A549 (cell line): ENCODE data around the gene VIT. TPM values are rescaled to one million over a fixed set of nuclear protein-coding genes. Genes with fewer than 3 reads are reported as not detected.
A peak's percentile ranks its signal among the peaks of the same experiment; 100 is the strongest.

Experiments used
- ATAC-seq, 2 experiments: fragments of 200-7000 bp in 1 of 2; fragments of >200 bp in 1 of 2; cut with Nextera tagmentation in 1 of 2; cut with Tn5 transposase in 1 of 2; 3 replicates each; pipeline versions ENCODE4 v1.8.0 to v1.9.1; 2018 to 2020; ENCODE audit warnings: mild to moderate bottlenecking in 1 of 2, moderate library complexity in 1 of 2
- CTCF ChIA-PET: fragments of 300-600 bp; sonication (Branson Sonifier 250); formaldehyde crosslinking; extraction: SDS; loops from one replicate; lab custom pipeline; 2021; ENCODE audit warnings: antibody characterized with exemption, inconsistent platforms; lab: Yijun Ruan, JAX
- POLR2A ChIA-PET: fragments of 350-600 bp; formaldehyde crosslinking; extraction: SDS; loops from one replicate; lab custom pipeline; 2021; ENCODE audit warnings: antibody characterized with exemption, inconsistent platforms; lab: Yijun Ruan, JAX
- DNase-seq, 2 experiments: peaks; one replicate each; pipeline versions ENCODE4 v3.0.0 to v3.0.0-alpha.2; 2011 to 2016; ENCODE audit warnings: low read depth in 1 of 2, low spot score in 1 of 2
- FAIRE-seq: peaks from 2 replicates; lab custom pipeline; 2011; peaks lifted over from hg19 to GRCh38; lab: Jason Lieb, UNC
- H3K27ac ChIP-seq, 2 experiments: fragments of >200 bp; sonication (Bioruptor Twin); formaldehyde crosslinking; 3 replicates each; pipeline ENCODE4 v1.5.1; 2016 to 2017
- H3K4me1 ChIP-seq: fragments of >200 bp; sonication (Bioruptor Twin); formaldehyde crosslinking; 3 replicates; pipeline ENCODE4 v1.6.1; 2016
- H3K4me2 ChIP-seq: fragments of >200 bp; sonication (Bioruptor Twin); formaldehyde crosslinking; 3 replicates; pipeline ENCODE4 v1.6.1; 2016
- H3K4me3 ChIP-seq: fragments of >200 bp; sonication (Bioruptor Twin); formaldehyde crosslinking; 3 replicates; pipeline ENCODE4 v1.5.1; 2016
- H3K9me3 ChIP-seq: fragments of >200 bp; sonication (Bioruptor Twin); formaldehyde crosslinking; 3 replicates; pipeline ENCODE4 v1.6.1; 2016
- CHD4 ChIP-seq: fragments of 200-600 bp; sonication (generic); IDR thresholded peaks from 2 replicates; pipeline ENCODE4 v1.6.1; 2016; ENCODE audit warnings: antibody characterized with exemption, mild to moderate bottlenecking, borderline replicate concordance
- EHMT2 ChIP-seq: fragments of 200-600 bp; sonication (generic); IDR thresholded peaks from 2 replicates; pipeline ENCODE4 v1.6.1; 2016; ENCODE audit warnings: antibody characterized with exemption, low read depth, mild to moderate bottlenecking, moderate library complexity
- ESRRA ChIP-seq: fragments of 150-350 bp; IDR thresholded peaks from 2 replicates; pipeline ENCODE4 v1.6.1; 2014; ENCODE audit warnings: mild to moderate bottlenecking, low read length, borderline replicate concordance
- FOXS1 ChIP-seq: fragments of 250-450 bp; sonication (Bioruptor Pico); IDR thresholded peaks from 2 replicates; pipeline ENCODE4 v1.5.0; 2020; ENCODE audit warnings: mild to moderate bottlenecking, moderate library complexity
- HDAC2 ChIP-seq: fragments of 200-600 bp; sonication (generic); IDR thresholded peaks from 2 replicates; pipeline ENCODE4 v1.6.1; 2016
- HES2 ChIP-seq: fragments of >200 bp; sonication (Bioruptor Twin); formaldehyde crosslinking; IDR thresholded peaks from 2 replicates; pipeline ENCODE4 v1.6.1; 2016
- HOXA7 ChIP-seq: fragments of 250-450 bp; sonication (Bioruptor Pico); IDR thresholded peaks from 2 replicates; pipeline ENCODE4 v1.5.0; 2020; ENCODE audit warnings: mild to moderate bottlenecking, moderate library complexity
- HOXB5 ChIP-seq: fragments of 250-450 bp; sonication (Bioruptor Pico); IDR thresholded peaks from 2 replicates; pipeline ENCODE4 v1.5.0; 2020; ENCODE audit warnings: mild to moderate bottlenecking, moderate library complexity
- KDM1A ChIP-seq: fragments of 200-600 bp; sonication (generic); IDR thresholded peaks from 2 replicates; pipeline ENCODE4 v1.6.1; 2016; ENCODE audit warnings: low read depth, mild to moderate bottlenecking
- MAFK ChIP-seq: fragments of 450-650 bp; IDR thresholded peaks from 2 replicates; pipeline ENCODE4 v1.6.1; 2014; ENCODE audit not compliant: partially characterized antibody
- NPAS2 ChIP-seq: fragments of 250-450 bp; sonication (Bioruptor Pico); IDR thresholded peaks from 2 replicates; pipeline ENCODE4 v1.8.0; 2022; ENCODE audit warnings: mild to moderate bottlenecking, moderate library complexity, borderline replicate concordance
- NR3C1 ChIP-seq: fragments of >200 bp; sonication (Bioruptor Twin); formaldehyde crosslinking; IDR thresholded peaks from 3 replicates; pipeline ENCODE4 v1.6.1; 2017
- PHF8 ChIP-seq: fragments of 200-600 bp; sonication (generic); IDR thresholded peaks from 2 replicates; pipeline ENCODE4 v1.6.1; 2016; ENCODE audit warnings: low read depth, mild to moderate bottlenecking, antibody characterized with exemption, moderate library complexity, borderline replicate concordance
- POLR2A ChIP-seq: IDR thresholded peaks from 2 replicates; pipeline ENCODE4 v1.6.1; 2012; ENCODE audit warnings: mild to moderate bottlenecking, low read length
- RAD21 ChIP-seq, 2 experiments: fragments of >200 bp in 1 of 2; sonication (Bioruptor Twin) in 1 of 2; formaldehyde crosslinking in 1 of 2; IDR thresholded peaks in 1 of 2; conservative IDR thresholded peaks in 1 of 2; 2 replicates in 1 of 2; 3 replicates in 1 of 2; pipeline ENCODE4 v1.6.1; 2012 to 2018; ENCODE audit warnings: inconsistent platforms in 1 of 2
- REST ChIP-seq: fragments of 200-600 bp; sonication (generic); IDR thresholded peaks from 2 replicates; pipeline ENCODE4 v1.6.1; 2016; ENCODE audit warnings: antibody characterized with exemption, mild to moderate bottlenecking, moderate library complexity
- RNF2 ChIP-seq: fragments of 200-600 bp; sonication (generic); IDR thresholded peaks from 2 replicates; pipeline ENCODE4 v1.6.1; 2016; ENCODE audit warnings: low read depth, mild to moderate bottlenecking, antibody characterized with exemption, moderate library complexity, borderline replicate concordance
- SREBF2 ChIP-seq: fragments of 450-650 bp; IDR thresholded peaks from 2 replicates; pipeline ENCODE4 v1.6.1; 2014; ENCODE audit warnings: mild to moderate bottlenecking, moderate library complexity
- TFCP2L1 ChIP-seq: fragments of 250-450 bp; sonication (Bioruptor Pico); IDR thresholded peaks from 2 replicates; pipeline ENCODE4 v1.5.0; 2021; ENCODE audit warnings: mild to moderate bottlenecking
- ZNF302 ChIP-seq: fragments of 250-450 bp; sonication (Bioruptor Pico); IDR thresholded peaks from 2 replicates; pipeline ENCODE4 v1.9.0; 2021; ENCODE audit warnings: inconsistent platforms, mild to moderate bottlenecking, moderate library complexity
- WGBS: methylation state at CpG from one replicate; pipeline ENCODE4 v1.1.6; 2017; ENCODE audit errors: missing lambda C conversion rate; 5-methylcytosine and 5-hydroxymethylcytosine counted together
- polyA plus RNA-seq, 4 experiments: library from polyadenylated mRNA; depleted of rRNA in 3 of 4; stranded (reverse); fragments of >200 nt; fragmentation: RNase III in 1 of 4; extraction: RNeasy Plus Mini Kit Qiagen cat#74134 plus additional on column Dnase treatment in 1 of 4; gene quantifications; 2 replicates in 3 of 4; 3 replicates in 1 of 4; pipeline ENCODE4 v1.2.3, GENCODE V29; 2011 to 2017
- TF ChIP-seq, protein P1 (sequence below): fragments of >200 bp; sonication (Bioruptor Twin); formaldehyde crosslinking; IDR thresholded peaks from 3 replicates; pipeline ENCODE4 v1.6.1; 2016

VIT gene
- polyA plus RNA-seq, 2 of the 4 experiments (the other 2 are of a cell fraction), result not detected

GRCh38 chr2:36678856-36679255 is 17.7 kb upstream of the VIT start:
- Histone ChIP-seq H3K4me2 (no peak overlapping the region), H3K9me3 (peaks cover 6% of the 10 kb centered on the region; the same call in 2 of the 3 replicates), H3K4me1 (no peaks in the 10 kb centered on the region), H3K27ac (no peak overlapping the region), H3K4me3 (no peak overlapping the region)
- DNase-seq (peak in 1 of 2 experiments; percentile 30), ATAC-seq (no peak), FAIRE-seq (no peak)
- WGBS, result 64% methylated on average over 1 of the region's 1 CpG
- POLR2A ChIA-PET, result no interaction called here
- CTCF ChIA-PET, result no interaction called here
- TF ChIP-seq HOXA7 (CRISPR knock-in tag), result no peak
- TF ChIP-seq CHD4, result no peak
- no peak for TF ChIP-seq RAD21 (conservative IDR thresholded peaks at IDR 0.05 in 1 of 2, IDR thresholded peaks at IDR 0.05 in 1 of 2)
- TF ChIP-seq HOXB5 (CRISPR knock-in tag), result no peak
- no peak for TF ChIP-seq ESRRA
- no peak for TF ChIP-seq NR3C1
- no peak for TF ChIP-seq FOXS1 (CRISPR knock-in tag)
- no peak for TF ChIP-seq EHMT2
- TF ChIP-seq KDM1A, result no peak

- H3K4me2 ChIP-seq, result no peak overlapping the region
- H3K4me3 ChIP-seq, result no peak overlapping the region
- ATAC-seq (no peak), FAIRE-seq (no peak), DNase-seq (no peak)
- no peaks in the 10 kb centered on the region for H3K4me1 ChIP-seq
- WGBS, result 39% methylated on average over 2 of the region's 2 CpGs
- POLR2A ChIA-PET, result no interaction called here
- H3K27ac ChIP-seq, result no peak overlapping the region
- H3K9me3 ChIP-seq, result peaks cover 6% of the 10 kb centered on the region; the same call in 2 of the 3 replicates
- CTCF ChIA-PET, result interaction anchor here (0.7 to 1.0 kb wide), 2 partner anchors 16 to 106 kb away, joined by 4 read pairs; no protein-coding TSS in a partner anchor
- no peak for TF ChIP-seq SREBF2
- TF ChIP-seq PHF8, result no peak
- no peak for TF ChIP-seq POLR2A
- no peak for TF ChIP-seq HES2
- no peak for TF ChIP-seq FOXS1 (CRISPR knock-in tag)
- TF ChIP-seq TFCP2L1 (CRISPR knock-in tag), result no peak
- no peak for TF ChIP-seq HDAC2
- no peak for TF ChIP-seq RNF2
- no peak for TF ChIP-seq KDM1A
- no peak for TF ChIP-seq MAFK
These were observed 16.5 kb upstream of the VIT start for GRCh38 chr2:36680012-36680411.

DNA sequence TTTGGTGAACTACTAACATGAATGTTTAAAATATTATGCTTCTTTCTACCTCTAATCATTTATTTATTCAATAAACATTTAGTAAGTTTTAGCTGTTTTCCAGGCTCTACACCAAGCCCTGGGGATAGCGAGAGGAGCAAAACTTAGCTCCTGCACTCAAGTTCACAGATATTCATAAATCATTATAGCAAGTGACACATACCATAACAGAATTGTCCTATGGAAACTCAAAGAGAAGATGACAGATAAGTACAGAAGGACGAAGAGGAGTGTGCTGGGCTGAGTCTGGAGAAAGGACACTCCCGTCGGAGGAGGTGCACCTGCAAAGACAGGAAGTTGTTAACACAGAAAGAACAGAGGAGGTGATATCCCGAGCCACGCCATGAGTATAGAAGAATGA is 13.9 kb upstream of the VIT start:
- H3K4me1 ChIP-seq, result no peaks in the 10 kb centered on the region
- WGBS, result 54% methylated on average over 6 of the region's 6 CpGs
- peaks cover 6% of the 10 kb centered on the region; the same call in 2 of the 3 replicates for H3K9me3 ChIP-seq
- H3K27ac ChIP-seq, result no peak overlapping the region
- CTCF ChIA-PET, result interaction anchor here (1.0 kb wide), 1 partner anchor 10 kb away, joined by 3 read pairs; no protein-coding TSS in a partner anchor
- TF ChIP-seq, protein P1, sequence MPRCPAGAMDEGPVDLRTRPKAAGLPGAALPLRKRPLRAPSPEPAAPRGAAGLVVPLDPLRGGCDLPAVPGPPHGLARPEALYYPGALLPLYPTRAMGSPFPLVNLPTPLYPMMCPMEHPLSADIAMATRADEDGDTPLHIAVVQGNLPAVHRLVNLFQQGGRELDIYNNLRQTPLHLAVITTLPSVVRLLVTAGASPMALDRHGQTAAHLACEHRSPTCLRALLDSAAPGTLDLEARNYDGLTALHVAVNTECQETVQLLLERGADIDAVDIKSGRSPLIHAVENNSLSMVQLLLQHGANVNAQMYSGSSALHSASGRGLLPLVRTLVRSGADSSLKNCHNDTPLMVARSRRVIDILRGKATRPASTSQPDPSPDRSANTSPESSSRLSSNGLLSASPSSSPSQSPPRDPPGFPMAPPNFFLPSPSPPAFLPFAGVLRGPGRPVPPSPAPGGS, result no peak
- TF ChIP-seq ZNF302 (CRISPR knock-in tag) (no peak), SREBF2 (no peak), NPAS2 (no peak), FOXS1 (CRISPR knock-in tag) (no peak), REST (no peak)
- DNase-seq (no peak), FAIRE-seq (no peak), ATAC-seq (no peak; a peak in 1 of 6 replicates)
- H3K4me3 ChIP-seq, result no peak overlapping the region
- POLR2A ChIA-PET, result no interaction called here
- H3K4me2 ChIP-seq, result no peak overlapping the region
